Epithelial cell of esophagus (primary cell): Measurements from ENCODE around the gene VWA5B2.

ENCODE experiments used
- DNase-seq: peaks from one replicate; pipeline ENCODE4 v3.0.0; 2010; ENCODE audit warnings: low read depth
- H3K4me3 ChIP-seq: 2 replicates; pipeline ENCODE4 v1.5.1; 2011; ENCODE audit warnings: mild to moderate bottlenecking, low read length, control low read depth
- CTCF ChIP-seq: IDR thresholded peaks from 2 replicates; pipeline ENCODE4 v1.5.1; 2011; ENCODE audit warnings: low read depth, mild to moderate bottlenecking, low read length, control low read depth, inconsistent platforms; ENCODE audit not compliant: insufficient read depth; ENCODE audit errors: missing control alignments

Gene VWA5B2

GRCh38 chr3:184240384-184241140, 11.2 kb downstream of the VWA5B2 start:
- no peak for TF ChIP-seq CTCF
- H3K4me3 ChIP-seq: no peak overlapping the region
- peak; percentile 39 for DNase-seq

DNA sequence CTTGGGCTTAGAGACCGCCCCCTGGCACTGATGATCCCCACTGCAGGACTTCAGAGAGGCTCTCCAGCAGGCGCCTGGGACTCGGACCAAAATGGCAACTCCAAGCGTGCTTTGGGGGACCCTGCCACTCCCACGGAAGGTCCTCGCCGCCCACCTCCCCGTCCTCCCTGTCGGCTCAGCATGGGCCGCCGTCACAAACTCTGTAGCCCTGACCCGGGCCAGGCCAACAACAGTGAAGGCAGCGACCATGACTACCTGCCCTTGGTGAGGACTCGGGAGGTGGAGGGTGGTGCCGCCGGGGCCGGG, 11.7 kb downstream of the VWA5B2 start:
- no peak for TF ChIP-seq CTCF
- no peak for DNase-seq
- H3K4me3 ChIP-seq: no peak overlapping the region

- DNase-seq: peak; percentile 74
- peak; percentile 67 for TF ChIP-seq CTCF
- H3K4me3 ChIP-seq: no peak overlapping the region
These were observed 12.3 kb downstream of the VWA5B2 start for GRCh38 chr3:184241447-184242296.

DNA sequence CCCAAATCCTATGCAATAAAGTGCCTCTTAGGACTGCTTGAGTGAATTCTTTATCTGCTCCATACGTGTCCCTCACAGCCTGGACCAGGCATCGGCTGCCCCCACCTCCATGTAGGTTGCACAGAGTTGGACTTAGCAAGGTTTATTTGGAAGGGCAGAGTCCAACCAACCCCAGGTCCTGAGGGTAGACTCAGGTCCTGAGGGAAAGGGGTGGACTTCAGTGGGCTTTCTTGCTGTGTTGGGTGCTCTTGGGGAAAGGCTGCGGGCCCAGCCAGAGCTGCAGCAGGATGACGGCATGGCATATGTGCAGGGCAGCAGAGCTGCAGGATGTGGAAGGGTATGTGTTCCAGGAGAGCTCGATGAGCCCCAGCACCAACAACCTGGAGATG, 12.9 kb downstream of the VWA5B2 start:
- no peak for DNase-seq
- TF ChIP-seq CTCF: no peak
- no peak overlapping the region for H3K4me3 ChIP-seq

- peak; percentile 93 for DNase-seq
- no peak for TF ChIP-seq CTCF
- peak within 1 kb of the TSS; percentile 74 for H3K4me3 ChIP-seq
These were observed 19.3 kb downstream of the VWA5B2 start, which contains the start of gene ALG3 for GRCh38 chr3:184248454-184249411. ALG3 (minus strand) TSS chr3:184248962; CDS start chr3:184248940, 22 bp downstream.

DNA sequence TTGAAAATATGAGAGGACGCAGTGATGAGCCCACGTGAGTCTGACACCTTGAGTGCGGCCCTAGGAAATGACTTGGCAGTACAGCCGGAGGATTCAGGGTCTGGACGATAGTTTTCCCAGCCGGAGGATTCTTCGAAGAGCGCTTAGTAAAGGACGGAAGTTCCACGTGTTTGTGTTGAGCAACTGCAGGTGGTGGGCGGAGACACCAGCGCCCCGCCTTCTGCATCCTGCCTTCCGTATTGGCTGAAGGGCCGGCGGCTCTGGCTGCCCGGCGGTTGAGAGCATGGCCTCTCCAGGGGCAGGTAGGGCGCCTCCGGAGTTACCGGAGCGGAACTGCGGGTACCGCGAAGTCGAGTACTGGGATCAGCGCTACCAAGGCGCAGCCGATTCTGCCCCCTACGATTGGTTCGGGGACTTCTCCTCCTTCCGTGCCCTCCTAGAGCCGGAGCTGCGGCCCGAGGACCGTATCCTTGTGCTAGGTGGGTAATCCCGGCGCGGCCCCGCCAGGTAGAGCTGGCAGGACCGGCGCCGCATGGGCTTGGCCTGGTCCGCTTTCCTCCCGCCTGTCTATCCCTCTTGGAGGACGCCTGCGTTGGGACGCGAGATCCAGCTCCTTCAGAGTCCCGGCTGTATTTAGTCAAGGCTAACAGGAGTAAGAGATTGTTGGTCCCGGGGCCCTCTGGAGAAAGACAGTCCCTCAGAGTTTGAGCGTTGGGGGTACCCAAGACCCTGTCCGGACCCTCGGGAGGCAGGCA, 20.2 kb downstream of the VWA5B2 start, which contains the start of gene EEF1AKMT4:
EEF1AKMT4 (plus strand) TSS at position 261 of the 755 bp plus-strand sequence; CDS start at position 284, 23 bp downstream.
- peak; percentile 32 for TF ChIP-seq CTCF
- DNase-seq: peak; percentile 99
- peak within 1 kb of the TSS; percentile 74 for H3K4me3 ChIP-seq
